ENCODE measurements around the gene FBXL20. TPM values are rescaled to one million over a fixed set of nuclear protein-coding genes. Genes with fewer than 3 reads are reported as not detected.
"Not testable (repeated sequence)": the region's sequence is repeated elsewhere in the genome, so short reads cannot be mapped to it uniquely, and the experiment has no call there.

FBXL20 gene
- total RNA-seq, 3 donors from 2014 or later = 17.0 to 33.1 (median 25.3) TPM

GRCh38 chr17:39385040-39385439 is 16.4 kb downstream of the FBXL20 start:
- intact Hi-C loops (cut with DNase I; ENCODE audit: low total_unique reads) = no loop called here
- Histone ChIP-seq H3K36me3 (no peaks in the 10 kb centered on the region), H3K9me3 (no peaks in the 10 kb centered on the region), H3K27me3 (no peaks in the 10 kb centered on the region), H3K4me3 (no peak overlapping the region), H3K4me1 (no peaks in the 10 kb centered on the region), H3K27ac (no peak overlapping the region)
- no peak for DNase-seq (ENCODE audit: low spot score in 2 of 2)
- TF ChIP-seq CTCF (IDR thresholded peaks at IDR 0.05) = no peak
- no peak for TF ChIP-seq POLR2AphosphoS5 (IDR thresholded peaks at IDR 0.05)
- no peak for TF ChIP-seq POLR2A (IDR thresholded peaks at IDR 0.05)

- Histone ChIP-seq H3K27ac (no peak overlapping the region), H3K36me3 (no peaks in the 10 kb centered on the region), H3K4me3 (no peak overlapping the region), H3K27me3 (no peaks in the 10 kb centered on the region), H3K4me1 (no peaks in the 10 kb centered on the region), H3K9me3 (no peaks in the 10 kb centered on the region)
- intact Hi-C loops (cut with DNase I; ENCODE audit: low total_unique reads) = no loop called here
- DNase-seq (ENCODE audit: low spot score in 2 of 2) = no peak
- no peak for TF ChIP-seq POLR2AphosphoS5 (IDR thresholded peaks at IDR 0.05)
- no peak for TF ChIP-seq CTCF (IDR thresholded peaks at IDR 0.05)
- no peak for TF ChIP-seq POLR2A (IDR thresholded peaks at IDR 0.05)
Measured at GRCh38 chr17:39380144-39380543, 21.3 kb downstream of the FBXL20 start.

GRCh38 chr17:39376434-39376833 is 25.0 kb downstream of the FBXL20 start:
- Histone ChIP-seq H3K27ac (no peak overlapping the region), H3K27me3 (no peaks in the 10 kb centered on the region), H3K4me3 (no peak overlapping the region), H3K9me3 (no peaks in the 10 kb centered on the region), H3K4me1 (no peaks in the 10 kb centered on the region), H3K36me3 (no peaks in the 10 kb centered on the region)
- TF ChIP-seq POLR2A (IDR thresholded peaks at IDR 0.05) = no peak
- no peak for TF ChIP-seq CTCF (IDR thresholded peaks at IDR 0.05)
- intact Hi-C loops (cut with DNase I; ENCODE audit: low total_unique reads) = no loop called here
- DNase-seq (ENCODE audit: low spot score in 2 of 2) = no peak

- H3K27ac ChIP-seq; intact Hi-C loops (cut with DNase I; ENCODE audit: low total_unique reads); DNase-seq (ENCODE audit: low spot score in 2 of 2): not testable (repeated sequence)
Measured at GRCh38 chr17:39367805-39368204, 33.6 kb downstream of the FBXL20 start.

GRCh38 chr17:39365872-39366271 is 35.6 kb downstream of the FBXL20 start:
- no peaks in the 10 kb centered on the region for H3K9me3 ChIP-seq
- H3K27ac ChIP-seq = peak overlapping the region; percentile 0 to 30
- TF ChIP-seq POLR2A (IDR thresholded peaks at IDR 0.05) (no peak), CTCF (IDR thresholded peaks at IDR 0.05) (no peak)
- DNase-seq (ENCODE audit: low spot score in 2 of 2) = no peak
- no peak overlapping the region for H3K4me3 ChIP-seq
- intact Hi-C loops (cut with DNase I; ENCODE audit: low total_unique reads) = no loop called here
- peaks cover 0 to 9% of the 10 kb centered on the region in 2 donors for H3K4me1 ChIP-seq
- no peaks in the 10 kb centered on the region for H3K36me3 ChIP-seq
- no peaks in the 10 kb centered on the region for H3K27me3 ChIP-seq

More at GRCh38 chr17:39367805-39368204, 33.6 kb downstream of the FBXL20 start:
- H3K36me3 ChIP-seq, H3K4me1 ChIP-seq, H3K27me3 ChIP-seq, H3K9me3 ChIP-seq, H3K4me3 ChIP-seq: not testable (repeated sequence)

- Histone ChIP-seq H3K27me3 (no peaks in the 10 kb centered on the region), H3K27ac (peak overlapping the region; percentile 0 to 30), H3K36me3 (no peaks in the 10 kb centered on the region), H3K9me3 (no peaks in the 10 kb centered on the region), H3K4me3 (no peak overlapping the region), H3K4me1 (peaks cover 0 to 9% of the 10 kb centered on the region in 2 donors)
- DNase-seq (ENCODE audit: low spot score in 2 of 2) = no peak
- TF ChIP-seq CTCF (IDR thresholded peaks at IDR 0.05) (no peak), POLR2A (IDR thresholded peaks at IDR 0.05) (no peak), POLR2AphosphoS5 (IDR thresholded peaks at IDR 0.05) (no peak)
- intact Hi-C loops (cut with DNase I; ENCODE audit: low total_unique reads) = no loop called here
Measured at GRCh38 chr17:39365242-39365641, 36.2 kb downstream of the FBXL20 start.

Data from breast epithelium (tissue), 4 donors.